ENCODE results near the gene RWDD2A.
A peak's percentile ranks its signal among the peaks of the same experiment; 100 is the strongest.
"Not testable (repeated sequence)": the region's sequence is repeated elsewhere in the genome, so short reads cannot be mapped to it uniquely, and the experiment has no call there.

Gene RWDD2A

DNA sequence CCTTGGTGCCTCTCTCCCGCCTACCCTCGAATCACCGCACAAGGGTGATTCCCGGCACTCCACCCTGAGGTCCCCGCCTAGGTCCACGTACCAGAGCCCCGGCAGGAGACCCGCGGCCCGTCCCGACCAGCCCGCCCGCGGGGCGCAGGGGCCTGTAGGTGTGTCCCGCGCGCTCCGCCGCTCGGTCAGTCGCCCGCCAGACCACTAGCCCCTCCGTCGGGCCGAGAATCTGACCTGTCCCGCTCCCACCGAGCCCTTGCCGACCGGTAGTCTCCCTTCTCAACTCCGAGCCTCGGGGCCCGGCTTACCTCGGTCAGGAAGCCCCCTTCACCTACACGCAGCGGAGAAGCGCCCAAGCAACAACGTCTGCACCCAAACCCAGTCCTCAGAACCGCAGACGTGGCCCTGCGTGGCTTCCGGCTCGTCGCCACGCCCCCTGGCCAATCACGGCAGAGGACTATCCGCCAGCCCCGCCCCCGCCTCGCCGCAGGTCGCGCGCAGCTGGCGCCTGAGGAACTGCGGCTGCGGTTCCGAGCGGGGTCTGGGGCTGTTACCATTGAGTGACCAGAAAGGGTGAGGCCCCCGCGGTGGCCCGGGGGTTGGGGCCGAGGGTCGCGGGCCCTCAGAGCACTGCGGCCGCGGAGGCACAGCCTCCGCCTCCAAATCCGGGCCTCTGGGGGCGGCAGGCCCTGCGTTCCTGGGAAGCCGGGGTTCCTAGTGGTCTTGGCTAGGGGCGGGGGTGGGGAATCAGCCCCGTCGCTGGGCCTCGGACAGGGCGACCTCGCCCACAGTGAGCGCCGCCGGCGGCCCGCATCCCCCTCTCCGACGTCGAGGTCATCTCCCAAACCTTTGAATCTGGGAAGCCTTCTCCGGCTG is at the start of gene RWDD2A, which contains the start of gene PGM3:
RWDD2A (plus strand) TSS at position 487 of the 876 bp plus-strand sequence. CDS start 1,095 bp downstream, outside the sequence.
PGM3 (minus strand) TSS at position 395 of the 876 bp plus-strand sequence. CDS start 2,253 bp downstream, outside the sequence.
- DNase-seq (ENCODE audit: low read depth) = peak; percentile 84

DNA sequence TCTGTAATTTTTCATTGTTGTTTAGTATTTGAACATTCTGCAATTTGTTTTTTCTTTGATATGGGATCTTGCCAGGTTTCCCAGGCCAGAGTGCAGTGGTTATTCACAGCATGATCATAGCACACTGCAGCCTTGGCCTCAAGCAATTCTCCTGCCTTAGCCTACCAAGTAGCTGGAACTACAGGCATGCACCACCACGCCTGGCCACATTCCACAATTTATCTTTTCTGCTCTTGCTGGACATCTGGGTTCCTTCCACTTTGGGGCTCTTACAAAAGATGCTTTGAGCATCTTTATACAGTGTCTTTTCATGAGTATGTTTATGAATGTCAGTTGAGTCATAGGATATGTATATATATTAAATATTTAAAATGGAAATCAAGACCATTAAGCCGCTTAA is 42.0 kb upstream of the RWDD2A start:
- DNase-seq (ENCODE audit: low read depth) = no peak

DNA sequence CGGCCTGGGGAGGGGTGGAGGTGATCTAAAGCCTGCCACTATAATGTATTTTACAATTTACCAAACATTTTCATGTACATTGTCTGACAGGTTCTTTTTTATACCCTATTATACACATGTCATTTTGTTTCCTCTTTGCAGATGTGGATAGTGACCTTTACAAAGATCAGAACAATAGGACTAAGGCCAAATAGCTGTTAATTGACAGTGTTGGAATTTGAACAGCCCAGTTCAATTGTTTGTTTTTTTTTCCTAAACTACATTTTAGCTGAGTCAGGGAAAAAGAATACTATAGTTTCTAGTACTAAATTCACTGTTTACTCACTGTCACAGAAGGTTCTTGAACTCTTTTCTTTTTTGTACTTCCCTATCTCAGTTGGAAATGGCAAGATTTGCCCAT is 40.2 kb upstream of the RWDD2A start:
- DNase-seq (ENCODE audit: low read depth) = no peak

DNA sequence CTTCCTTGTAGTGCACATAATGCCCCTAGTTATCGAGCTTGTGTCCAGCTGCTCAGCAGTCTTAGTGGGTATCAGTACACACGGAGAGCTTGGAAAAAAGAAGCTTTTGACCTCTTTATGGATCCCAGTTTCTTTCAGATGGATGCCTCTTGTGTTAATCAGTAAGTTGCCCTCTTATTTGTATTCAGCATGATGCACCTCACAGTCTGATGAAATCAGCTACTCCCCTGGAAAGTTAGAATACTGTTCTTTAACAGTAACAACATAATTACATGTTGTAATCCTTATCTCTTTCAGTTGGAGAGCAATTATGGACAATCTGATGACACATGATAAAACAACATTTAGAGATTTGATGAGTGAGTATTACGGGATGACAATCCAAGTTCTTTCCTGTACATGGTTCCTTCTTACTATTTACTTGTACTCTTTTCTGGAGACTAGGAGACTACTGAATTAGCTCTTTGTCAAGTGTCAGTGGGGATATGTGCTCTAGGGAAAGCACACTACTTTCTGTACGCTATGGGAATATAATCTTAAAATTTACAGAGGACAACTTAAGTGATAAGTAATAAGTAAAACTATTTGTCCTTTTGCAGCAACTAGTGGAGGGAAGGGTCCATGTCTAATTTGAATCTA is 39.2 kb upstream of the RWDD2A start:
- no peak for DNase-seq (ENCODE audit: low read depth)

DNA sequence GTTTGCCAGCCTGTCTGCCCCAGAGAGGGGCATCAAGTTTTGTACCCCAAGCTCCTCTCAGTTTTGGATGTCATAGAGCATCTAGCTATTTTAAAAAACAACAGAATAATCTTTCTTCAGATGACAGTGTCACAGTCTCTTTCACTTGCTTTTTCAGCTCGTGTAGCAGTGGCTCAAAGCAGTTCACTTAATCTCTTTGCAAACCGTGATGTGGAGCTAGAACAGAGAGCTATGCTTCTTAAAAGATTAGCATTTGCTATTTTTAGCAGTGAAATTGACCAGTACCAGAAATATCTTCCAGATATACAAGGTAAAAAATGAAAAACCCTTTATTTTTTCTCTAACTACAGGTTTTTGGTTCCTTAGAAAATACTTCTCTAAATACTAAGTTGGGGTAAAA is 37.4 kb upstream of the RWDD2A start:
- DNase-seq (ENCODE audit: low read depth) = no peak

DNA sequence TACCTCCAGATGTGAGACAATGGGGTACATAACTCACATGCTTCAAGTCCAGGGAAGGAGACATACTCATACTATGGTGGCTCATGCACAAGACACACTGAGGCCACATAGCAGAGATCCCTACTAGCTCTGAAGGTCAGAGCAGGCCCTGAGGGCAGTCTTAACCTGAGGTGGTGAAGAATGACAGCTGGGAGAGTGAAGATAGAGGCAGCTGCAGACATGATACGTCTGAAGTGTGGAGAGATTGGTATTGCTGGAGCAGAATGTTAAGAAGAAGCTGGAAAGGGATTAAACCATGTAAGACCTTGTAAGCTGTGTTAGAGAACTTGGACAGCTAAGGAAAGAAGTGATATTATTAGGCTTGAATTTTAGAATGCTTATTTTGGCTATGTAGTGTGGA is 33.0 kb upstream of the RWDD2A start:
- no peak for DNase-seq (ENCODE audit: low read depth)

DNA sequence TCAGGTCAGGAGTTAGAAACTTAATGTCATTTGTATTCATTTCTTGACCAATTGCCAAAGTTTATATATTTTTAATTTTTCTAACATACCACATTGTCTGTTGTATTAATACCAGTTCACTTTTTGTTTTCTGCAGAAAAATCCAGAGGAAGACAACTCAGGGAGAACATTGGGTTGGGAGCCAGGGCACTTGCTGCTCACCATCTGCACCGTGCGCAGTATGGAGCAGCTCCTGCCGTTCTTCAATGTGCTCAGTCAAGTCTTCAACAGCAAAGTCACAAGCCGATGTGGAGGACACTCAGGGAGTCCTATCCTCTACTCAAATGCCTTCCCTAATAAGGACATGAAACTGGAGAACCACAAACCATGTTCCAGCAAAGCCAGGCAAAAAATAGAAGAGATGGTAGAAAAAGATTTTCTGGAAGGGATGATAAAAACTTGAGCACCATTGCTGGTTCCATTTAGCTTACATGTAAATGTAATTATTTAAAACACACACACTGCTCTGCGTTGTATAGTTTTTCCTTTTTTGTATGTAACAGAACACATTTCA is 25.4 kb upstream of the RWDD2A start:
- DNase-seq (ENCODE audit: low read depth) = no peak

DNA sequence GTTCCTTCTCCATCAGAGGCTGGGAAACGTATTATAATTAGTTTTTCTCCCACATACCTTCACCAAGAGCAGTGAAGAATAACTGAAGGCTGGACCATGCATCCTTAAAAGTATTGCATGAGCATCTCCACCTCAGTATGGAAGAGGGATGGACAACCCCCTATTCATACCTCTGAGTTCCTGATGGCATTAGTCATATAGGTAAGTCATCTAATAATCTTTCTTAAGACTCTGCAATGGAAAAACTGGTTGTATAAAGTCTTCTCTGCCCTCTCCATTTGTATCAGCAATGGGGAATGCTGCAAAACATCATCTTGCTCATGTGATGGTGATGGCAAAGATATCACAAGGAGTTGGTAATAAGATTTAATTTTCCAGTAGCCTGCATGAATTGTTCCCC is 24.6 kb upstream of the RWDD2A start:
- DNase-seq (ENCODE audit: low read depth) = no peak

DNA sequence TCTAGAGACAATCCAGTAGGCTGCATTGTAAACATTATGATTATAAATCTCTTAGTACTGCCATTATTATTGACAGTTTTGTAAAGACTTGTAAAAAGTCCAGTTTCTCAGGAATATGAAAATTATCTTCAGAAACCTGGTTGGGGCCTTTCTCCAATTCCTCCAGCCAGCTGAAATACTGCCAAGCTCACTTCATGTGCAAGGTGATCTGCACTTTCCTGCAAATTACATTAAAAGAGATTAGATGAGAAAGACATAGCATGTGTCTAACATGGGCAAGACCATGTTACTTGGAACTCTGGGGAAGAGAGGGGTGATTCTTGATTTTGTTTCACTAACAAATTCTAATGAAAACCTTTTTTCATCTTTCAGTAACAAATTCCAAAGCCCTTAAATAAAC is 24.1 kb upstream of the RWDD2A start:
- DNase-seq (ENCODE audit: low read depth) = no peak

DNA sequence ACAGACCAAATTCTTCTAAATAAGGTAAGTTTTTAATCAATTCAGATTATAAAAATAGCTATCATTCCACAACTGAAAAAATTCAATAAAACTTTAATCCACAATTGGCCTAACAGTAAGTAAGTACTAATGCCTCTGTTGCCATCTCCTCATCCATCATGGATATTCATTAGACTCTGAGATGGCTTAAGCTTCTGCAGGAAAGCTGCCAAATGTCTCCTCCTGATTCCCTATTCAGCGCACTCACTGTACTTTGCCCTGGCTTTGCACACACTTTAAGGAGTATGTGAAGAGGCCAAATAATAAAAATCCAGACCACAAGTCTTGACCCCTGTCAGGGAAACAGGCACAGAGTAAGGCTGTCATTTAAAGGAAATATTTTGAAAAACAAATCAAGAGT is 23.6 kb upstream of the RWDD2A start:
- no peak for DNase-seq (ENCODE audit: low read depth)

DNA sequence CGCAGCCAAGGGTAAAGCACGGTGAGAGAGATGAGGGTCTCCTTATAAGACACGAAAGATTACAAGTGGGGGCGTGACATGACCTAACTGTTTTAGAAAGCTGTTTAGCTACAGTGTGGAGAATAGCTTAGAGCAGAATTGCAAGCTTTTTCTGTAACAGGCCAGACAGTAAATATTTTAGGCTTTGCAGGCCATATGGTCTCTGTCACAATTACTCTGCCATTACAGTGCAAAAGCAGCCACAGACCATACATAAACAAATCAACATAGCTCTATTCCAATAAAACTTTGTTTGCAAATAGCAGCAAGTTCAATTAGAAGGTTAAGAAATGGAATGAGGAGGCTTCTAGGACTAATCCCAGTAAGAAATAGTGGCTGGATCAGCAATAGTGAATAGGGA is 16.9 kb upstream of the RWDD2A start:
- no peak for DNase-seq (ENCODE audit: low read depth)

DNA sequence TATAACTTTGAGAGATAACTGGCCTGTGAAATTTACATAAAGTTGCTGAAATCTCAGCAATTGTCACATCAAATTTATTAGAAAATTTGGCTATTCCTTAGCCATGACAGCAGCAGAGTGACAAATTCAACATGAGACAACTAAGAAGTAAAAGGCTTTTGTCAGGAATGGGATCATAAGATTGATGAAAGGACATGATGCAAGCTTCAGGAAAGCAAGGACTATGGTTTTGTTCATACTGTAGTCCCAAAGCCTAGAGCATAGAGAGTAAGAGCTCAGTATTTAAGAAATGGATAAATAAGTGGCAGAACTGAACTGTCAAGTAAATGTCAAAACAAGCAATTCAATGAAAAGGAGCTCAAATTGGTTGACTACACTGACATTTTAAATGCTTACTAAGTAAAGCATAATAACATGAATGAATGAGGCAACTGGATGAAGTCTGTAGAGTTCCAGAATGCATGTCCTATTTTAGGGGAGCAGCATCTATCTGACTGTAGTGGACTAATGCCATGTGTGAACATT is 12.7 kb upstream of the RWDD2A start:
- no peak for DNase-seq (ENCODE audit: low read depth)

DNA sequence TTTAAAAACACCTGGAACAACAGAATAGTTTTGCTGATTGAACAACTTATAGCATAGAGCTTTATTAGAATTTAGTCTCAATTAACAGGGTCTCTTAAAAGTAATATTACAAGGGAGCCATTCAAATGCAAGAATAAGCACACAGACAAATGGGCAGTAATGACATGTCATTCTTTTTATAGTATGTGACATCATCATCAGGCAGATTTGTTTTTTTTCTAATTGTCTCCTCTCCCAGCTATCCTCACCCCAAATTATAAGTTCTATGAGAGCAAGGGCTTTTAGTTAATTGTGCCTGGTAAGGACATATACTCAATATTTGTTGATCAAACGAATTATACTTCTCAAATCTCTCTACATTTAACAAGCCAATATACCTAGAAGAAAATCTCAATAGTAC is 11.0 kb upstream of the RWDD2A start:
- DNase-seq (ENCODE audit: low read depth) = no peak

DNA sequence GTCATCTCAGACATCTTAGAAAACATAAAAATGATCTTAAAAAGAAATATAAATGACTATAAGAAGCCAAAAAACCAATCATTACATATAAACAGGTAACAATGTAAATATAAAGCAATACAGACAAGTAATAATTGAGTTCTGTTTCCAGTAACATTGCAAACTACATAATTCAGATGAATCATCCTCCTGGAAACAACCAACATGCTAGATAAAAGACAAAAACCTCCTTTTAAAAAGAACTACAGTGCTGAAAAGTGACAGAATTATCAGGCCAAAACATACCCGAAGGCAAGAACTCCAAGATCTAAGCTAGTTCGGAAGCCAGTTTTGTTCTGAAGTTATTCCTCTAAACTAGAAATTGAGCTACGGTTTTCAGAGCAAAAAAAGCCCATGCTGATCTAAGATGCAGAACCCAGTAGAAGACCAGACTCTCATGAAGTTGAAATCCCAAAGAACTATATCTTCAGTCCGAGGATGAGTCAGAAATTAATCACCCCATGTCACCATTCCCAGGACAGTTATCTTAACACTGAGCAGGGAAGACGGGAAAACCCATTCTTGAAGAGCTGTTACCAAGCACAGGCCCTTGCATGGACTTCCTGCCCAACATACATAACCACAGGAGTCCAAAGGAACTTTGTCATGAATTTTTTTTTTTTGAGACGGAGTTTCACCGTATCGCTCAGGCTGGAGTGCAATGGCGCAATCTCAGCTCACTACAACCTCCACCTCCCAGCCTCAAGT is 9.9 kb upstream of the RWDD2A start:
- no peak for DNase-seq (ENCODE audit: low read depth)

DNA sequence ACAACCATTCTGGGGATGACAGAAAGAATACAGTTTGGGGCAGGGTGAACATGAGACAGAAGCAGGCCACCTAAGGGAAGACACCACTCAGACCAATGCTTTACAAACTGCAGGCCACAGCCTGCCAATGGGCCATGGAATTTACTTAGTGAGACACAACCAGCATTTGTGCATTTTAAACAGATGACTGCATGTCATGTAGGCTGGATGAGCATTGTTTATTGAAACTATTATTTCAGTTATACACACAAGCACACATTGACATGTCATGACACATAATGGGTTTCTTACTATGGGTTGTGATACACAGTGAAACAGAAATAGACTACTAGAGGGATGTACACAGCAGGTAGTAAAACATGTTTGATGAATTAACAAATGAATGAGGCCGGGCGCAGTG is 8.1 kb upstream of the RWDD2A start:
- DNase-seq (ENCODE audit: low read depth) = no peak

DNA sequence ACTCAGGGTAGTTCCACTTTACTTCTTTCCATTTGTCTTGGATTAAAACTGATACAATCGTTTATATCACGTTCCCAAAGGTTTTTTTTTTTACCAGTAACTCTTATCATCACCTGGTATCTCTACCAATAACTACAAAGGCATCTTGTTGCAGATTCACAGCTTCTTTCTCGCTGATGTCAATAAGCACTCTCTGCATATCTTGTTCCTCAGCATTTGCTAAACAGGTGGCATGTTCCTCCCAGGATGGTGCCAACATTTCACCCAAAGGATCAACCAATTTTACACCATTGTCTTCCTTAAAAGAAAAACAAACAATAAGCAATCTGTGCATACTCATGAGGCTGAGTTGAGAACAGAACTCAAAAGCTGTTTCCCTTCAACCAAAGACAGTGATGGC is 4.7 kb upstream of the RWDD2A start:
- no peak for DNase-seq (ENCODE audit: low read depth)

DNA sequence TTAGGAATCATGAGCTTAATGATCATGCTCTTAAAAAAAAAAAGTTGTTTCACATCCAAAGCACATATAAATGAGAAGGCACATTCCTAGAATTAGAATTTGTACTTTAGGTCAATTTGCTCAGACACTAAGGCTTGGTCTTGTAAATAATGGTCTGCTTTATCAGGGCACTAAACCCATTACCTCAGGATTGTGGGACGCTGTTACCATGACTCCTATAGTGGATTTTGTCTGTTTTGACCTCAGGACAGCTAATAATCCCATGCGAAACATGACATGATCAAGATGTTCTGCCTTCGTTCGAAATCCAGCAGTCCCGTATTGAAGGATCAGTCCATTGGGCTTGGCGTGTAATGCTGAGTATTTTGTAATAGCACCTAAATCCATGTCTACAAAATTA is 2.5 kb upstream of the RWDD2A start:
- no peak for DNase-seq (ENCODE audit: low read depth)

DNA sequence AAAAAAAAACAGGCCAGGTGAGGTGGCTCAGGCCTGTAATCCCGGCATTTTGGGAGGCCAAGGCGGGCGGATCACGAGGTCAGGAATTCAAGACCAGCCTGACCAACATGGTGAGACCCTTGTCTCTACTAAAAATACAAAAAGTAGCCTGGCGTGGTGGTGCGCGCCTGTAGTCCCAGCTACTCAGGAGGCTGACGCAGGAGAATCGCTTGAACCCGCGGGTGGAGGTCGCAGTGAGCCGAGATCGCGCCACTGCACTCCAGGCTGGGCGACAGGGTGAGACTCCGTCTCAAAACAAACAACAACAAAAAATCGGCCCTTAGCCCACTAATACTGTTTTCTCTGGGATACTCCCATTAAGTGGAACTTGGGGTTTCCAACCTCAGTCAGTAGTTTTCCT is 1.2 kb upstream of the RWDD2A start:
- not testable (repeated sequence) for DNase-seq (ENCODE audit: low read depth)

DNA sequence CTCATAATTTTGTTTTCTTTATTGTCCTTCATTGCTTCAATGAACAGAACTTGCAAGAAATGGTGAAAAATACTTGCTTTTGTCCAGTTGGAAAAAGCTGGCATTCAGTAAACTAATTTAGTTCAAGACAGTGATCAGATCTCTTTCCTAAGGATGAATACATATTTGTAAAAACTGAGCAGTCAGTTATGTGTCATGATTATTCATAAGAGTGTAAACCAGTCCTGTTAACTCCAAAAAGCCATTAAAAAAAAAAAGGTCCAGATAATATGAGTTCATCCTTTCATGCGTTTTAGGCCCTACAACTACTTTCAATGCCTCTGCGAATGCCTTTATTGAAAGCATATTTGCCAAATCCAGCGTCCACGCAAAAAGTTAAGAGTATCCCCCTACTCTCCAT is 701 bp upstream of the RWDD2A start:
- no peak for DNase-seq (ENCODE audit: low read depth)

DNA sequence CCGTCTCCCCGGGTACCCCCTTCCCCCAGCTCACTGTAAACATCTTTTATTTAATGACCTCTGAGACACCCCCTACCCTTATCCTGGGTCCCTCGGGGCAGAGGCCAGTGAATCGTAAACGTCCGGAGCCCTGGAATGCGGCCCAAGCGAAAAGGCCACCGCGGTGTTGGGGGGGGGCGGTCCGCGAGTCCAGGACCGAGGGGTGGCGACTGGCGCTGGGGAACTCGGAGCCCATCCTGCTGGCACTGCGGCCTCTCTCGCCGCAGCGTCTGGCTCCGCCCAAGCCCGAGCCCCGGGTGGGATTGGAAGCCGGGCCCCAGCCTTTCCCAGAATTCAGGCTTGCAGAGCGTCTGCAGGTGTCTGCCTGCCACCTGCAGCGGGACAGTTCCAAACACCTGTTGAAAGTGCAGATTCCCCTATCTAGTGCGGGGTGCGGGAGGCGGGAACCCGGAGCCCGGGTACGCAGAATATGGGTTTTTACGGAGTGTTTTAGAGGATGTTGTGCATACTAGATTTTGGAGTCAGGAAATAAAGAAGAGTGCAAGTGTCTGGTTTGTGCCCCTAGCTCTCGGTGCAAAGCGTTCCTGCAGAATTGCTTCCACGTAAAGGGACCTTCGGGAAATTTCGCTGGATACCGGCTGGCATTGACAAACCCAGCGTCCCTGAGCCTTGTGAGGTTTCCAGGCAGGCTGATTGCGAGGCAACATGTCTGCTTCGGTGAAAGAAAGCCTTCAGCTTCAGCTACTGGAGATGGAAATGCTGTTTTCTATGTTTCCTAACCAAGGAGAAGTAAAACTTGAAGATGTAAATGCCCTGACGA is 800 bp downstream of the RWDD2A start:
- peak; percentile 5 for DNase-seq (ENCODE audit: low read depth)

DNA sequence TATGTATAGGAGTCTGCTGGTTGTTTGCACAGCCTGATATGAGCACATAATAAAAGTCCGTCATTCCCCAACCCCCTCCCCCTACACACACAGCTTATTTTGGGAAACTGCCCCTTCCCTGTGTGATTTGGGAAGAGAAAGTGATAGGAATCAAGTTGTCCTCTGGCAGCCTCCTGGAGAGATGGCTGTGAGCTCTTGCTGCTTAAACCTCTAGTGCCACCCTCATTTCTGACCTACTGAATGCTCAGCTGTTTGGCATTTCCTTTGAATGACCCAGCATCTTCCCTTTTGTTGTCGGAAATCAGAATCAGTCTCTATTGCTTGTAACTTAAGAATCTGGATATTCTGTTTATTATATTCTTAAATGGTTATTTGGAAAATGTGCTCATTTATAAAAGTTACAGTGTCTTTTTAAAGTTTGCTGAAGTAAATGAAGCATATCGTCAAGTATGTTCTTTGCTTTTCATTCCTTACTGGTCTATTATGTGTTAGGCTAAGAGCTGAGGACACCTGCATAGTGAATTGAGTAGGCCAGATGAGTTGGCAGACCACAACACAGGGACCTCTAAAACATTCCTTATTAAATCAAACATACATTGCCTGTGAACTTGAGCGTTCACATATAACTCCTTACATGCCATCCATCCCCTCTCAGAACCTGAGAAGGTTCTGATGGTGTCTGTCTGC is 5.5 kb downstream of the RWDD2A start:
- DNase-seq (ENCODE audit: low read depth) = no peak

Measured in activated T-cell treated with anti-CD3 and anti-CD28 coated beads for 48 hours (primary cell).